Keratinocyte (primary cell): ENCODE data around the gene QRICH1. TPM values are rescaled to one million over a fixed set of nuclear protein-coding genes. Genes with fewer than 3 reads are reported as not detected.

Source experiments
- DNase-seq: peaks from one replicate; pipeline ENCODE4 v3.0.0-alpha.2; 2011; ENCODE audit warnings: low read depth, missing footprints, low spot score
- FAIRE-seq: peaks from 2 replicates; lab custom pipeline; 2011; peaks lifted over from hg19 to GRCh38; lab: Jason Lieb, UNC
- H2AFZ ChIP-seq: 2 replicates; pipeline ENCODE4 v1.6.0; 2012; ENCODE audit warnings: low read length, control low read depth, inconsistent platforms; ENCODE audit not compliant: control insufficient read depth
- H3K27ac ChIP-seq: 2 replicates; pipeline ENCODE4 v1.5.1; 2011; ENCODE audit warnings: low read length; ENCODE audit not compliant: control insufficient read depth, insufficient read depth
- H3K27me3 ChIP-seq: 3 replicates; pipeline ENCODE4 v1.6.0; 2011; ENCODE audit warnings: low read length; ENCODE audit not compliant: control insufficient read depth, insufficient read depth; ENCODE audit errors: extremely low read depth
- H3K36me3 ChIP-seq, 2 experiments: 2 replicates in 1 of 2; 3 replicates in 1 of 2; pipeline ENCODE4 v1.5.1; 2011; ENCODE audit warnings: low read length in 2 of 2, mild to moderate bottlenecking in 1 of 2; ENCODE audit not compliant: control insufficient read depth in 2 of 2, insufficient read depth in 2 of 2; ENCODE audit errors: extremely low read depth in 1 of 2
- H3K4me1 ChIP-seq: 3 replicates; pipeline ENCODE4 v1.5.1; 2011; ENCODE audit warnings: low read length; ENCODE audit not compliant: control insufficient read depth, insufficient read depth; ENCODE audit errors: extremely low read depth
- H3K4me2 ChIP-seq: 3 replicates; pipeline ENCODE4 v1.6.0; 2011; ENCODE audit warnings: low read depth, low read length; ENCODE audit not compliant: control insufficient read depth, insufficient read depth; ENCODE audit errors: extremely low read depth
- H3K4me3 ChIP-seq, 3 experiments: fragments of 200-600 bp in 1 of 3; sonication (generic) in 1 of 3; 2 replicates in 2 of 3; 3 replicates in 1 of 3; pipeline ENCODE4 v1.5.1; 2011 to 2016; ENCODE audit warnings: low read length in 3 of 3, mild to moderate bottlenecking in 3 of 3, control low read depth in 2 of 3, inconsistent platforms in 1 of 3, low read depth in 1 of 3, mixed read lengths in 1 of 3, mixed run types in 1 of 3, moderate library complexity in 1 of 3; ENCODE audit not compliant: control insufficient read depth in 2 of 3, insufficient read depth in 2 of 3; ENCODE audit errors: extremely low read depth in 1 of 3
- H3K79me2 ChIP-seq: 2 replicates; pipeline ENCODE4 v1.6.0; 2012; ENCODE audit warnings: low read length; ENCODE audit not compliant: control insufficient read depth, insufficient read depth
- H3K9ac ChIP-seq: 3 replicates; pipeline ENCODE4 v1.6.0; 2011; ENCODE audit warnings: low read length; ENCODE audit not compliant: control insufficient read depth, insufficient read depth; ENCODE audit errors: extremely low read depth
- H3K9me1 ChIP-seq: 3 replicates; pipeline ENCODE4 v1.6.0; 2011; ENCODE audit warnings: low read length; ENCODE audit not compliant: control insufficient read depth, insufficient read depth; ENCODE audit errors: extremely low read depth
- H3K9me3 ChIP-seq: 2 replicates; pipeline ENCODE4 v1.5.1; 2012; ENCODE audit warnings: low read depth, low read length; ENCODE audit not compliant: control insufficient read depth
- H4K20me1 ChIP-seq: 3 replicates; pipeline ENCODE4 v1.6.0; 2011; ENCODE audit warnings: low read length; ENCODE audit not compliant: control insufficient read depth, insufficient read depth; ENCODE audit errors: extremely low read depth
- EZH2 ChIP-seq: IDR thresholded peaks from one replicate; pipeline ENCODE4 v1.6.1; 2012; ENCODE audit warnings: inconsistent platforms, mild to moderate bottlenecking, low read length, moderate library complexity
- dilution Hi-C: fragments of 300-500 bp; cut with MboI; formaldehyde crosslinking; loops from one replicate; pipeline ENCODE4 v1.7.0; 2020; ENCODE audit warnings: low sequenced_read_pairs; ENCODE audit not compliant: extremely low pct_ligation_motif_present
- polyA plus RNA-seq, 5 experiments: library from polyadenylated mRNA; depleted of rRNA in 3 of 5; stranded (reverse) in 3 of 5; stranded (forward) in 1 of 5; unstranded in 1 of 5; fragments of >200 nt; gene quantifications; 1 replicate in 1 of 5; 2 replicates in 3 of 5; 3 replicates in 1 of 5; pipeline versions ENCODE4 v1.2.1 to v1.2.3, GENCODE V29; 2011 to 2012; ENCODE audit warnings: missing spikeins in 2 of 5, low read depth in 1 of 5, low replicate concordance in 1 of 5
- TF ChIP-seq, protein P1 (sequence below), 3 experiments: IDR thresholded peaks in 1 of 3; conservative IDR thresholded peaks in 1 of 3; optimal IDR thresholded peaks in 1 of 3; 2 replicates in 2 of 3; 3 replicates in 1 of 3; pipeline versions ENCODE3 to v1.5.1; 2011; ENCODE audit warnings: low read length in 3 of 3, mild to moderate bottlenecking in 3 of 3, moderate library complexity in 2 of 3, control low read depth in 1 of 3, inconsistent platforms in 1 of 3; ENCODE audit not compliant: insufficient read depth in 2 of 3; ENCODE audit errors: extremely low read depth in 1 of 3

Gene QRICH1
- polyA plus RNA-seq, 1 donor (not counting 4 experiments of a cell fraction or from before 2014, with no cell fraction given) = 60.4 TPM

DNA sequence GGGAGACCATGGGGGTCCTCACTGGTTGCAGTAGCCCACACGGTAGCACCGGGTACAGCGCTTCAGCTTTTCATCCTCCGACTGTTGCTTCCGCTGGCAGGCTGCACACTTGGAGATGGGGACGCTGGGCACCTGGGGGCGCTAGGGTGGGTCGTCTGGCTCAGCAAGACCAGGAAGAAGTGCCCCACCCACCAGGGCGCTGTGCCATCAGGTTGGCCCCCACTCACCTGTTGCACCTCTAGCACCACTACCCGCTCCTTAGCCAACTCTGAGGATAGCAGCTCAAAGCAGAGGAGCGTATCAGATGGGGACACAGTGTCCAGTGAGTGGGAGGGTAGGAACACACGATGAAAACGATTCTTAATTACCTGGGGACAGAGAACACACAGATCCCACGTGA lies 18.4 kb upstream of the QRICH1 start:
- no peak for DNase-seq
- Histone ChIP-seq H3K36me3 (peaks cover 56 to 77% of the 10 kb centered on the region in 2 experiments), H2AFZ (no peak overlapping the region), H3K27ac (no peak overlapping the region), H3K4me2 (no peak overlapping the region), H4K20me1 (no peaks in the 10 kb centered on the region), H3K9me1 (no peaks in the 10 kb centered on the region), H3K27me3 (no peaks in the 10 kb centered on the region), H3K79me2 (no peaks in the 10 kb centered on the region), H3K9me3 (no peaks in the 10 kb centered on the region), H3K4me3 (no peak overlapping the region), H3K4me1 (no peaks in the 10 kb centered on the region), H3K9ac (no peak overlapping the region)
- FAIRE-seq = no peak
- dilution Hi-C loops = no loop called here
- TF ChIP-seq, protein P1, sequence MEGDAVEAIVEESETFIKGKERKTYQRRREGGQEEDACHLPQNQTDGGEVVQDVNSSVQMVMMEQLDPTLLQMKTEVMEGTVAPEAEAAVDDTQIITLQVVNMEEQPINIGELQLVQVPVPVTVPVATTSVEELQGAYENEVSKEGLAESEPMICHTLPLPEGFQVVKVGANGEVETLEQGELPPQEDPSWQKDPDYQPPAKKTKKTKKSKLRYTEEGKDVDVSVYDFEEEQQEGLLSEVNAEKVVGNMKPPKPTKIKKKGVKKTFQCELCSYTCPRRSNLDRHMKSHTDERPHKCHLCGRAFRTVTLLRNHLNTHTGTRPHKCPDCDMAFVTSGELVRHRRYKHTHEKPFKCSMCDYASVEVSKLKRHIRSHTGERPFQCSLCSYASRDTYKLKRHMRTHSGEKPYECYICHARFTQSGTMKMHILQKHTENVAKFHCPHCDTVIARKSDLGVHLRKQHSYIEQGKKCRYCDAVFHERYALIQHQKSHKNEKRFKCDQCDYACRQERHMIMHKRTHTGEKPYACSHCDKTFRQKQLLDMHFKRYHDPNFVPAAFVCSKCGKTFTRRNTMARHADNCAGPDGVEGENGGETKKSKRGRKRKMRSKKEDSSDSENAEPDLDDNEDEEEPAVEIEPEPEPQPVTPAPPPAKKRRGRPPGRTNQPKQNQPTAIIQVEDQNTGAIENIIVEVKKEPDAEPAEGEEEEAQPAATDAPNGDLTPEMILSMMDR (optimal IDR thresholded peaks at IDR 0.05 in 1 of 3, IDR thresholded peaks at IDR 0.05 in 1 of 3, conservative IDR thresholded peaks at IDR 0.05 in 1 of 3; ENCODE audit: extremely low read depth in 1 of 3, insufficient read depth in 2 of 3, low read length in 3 of 3) = no peak
- TF ChIP-seq EZH2 = no peak

DNA sequence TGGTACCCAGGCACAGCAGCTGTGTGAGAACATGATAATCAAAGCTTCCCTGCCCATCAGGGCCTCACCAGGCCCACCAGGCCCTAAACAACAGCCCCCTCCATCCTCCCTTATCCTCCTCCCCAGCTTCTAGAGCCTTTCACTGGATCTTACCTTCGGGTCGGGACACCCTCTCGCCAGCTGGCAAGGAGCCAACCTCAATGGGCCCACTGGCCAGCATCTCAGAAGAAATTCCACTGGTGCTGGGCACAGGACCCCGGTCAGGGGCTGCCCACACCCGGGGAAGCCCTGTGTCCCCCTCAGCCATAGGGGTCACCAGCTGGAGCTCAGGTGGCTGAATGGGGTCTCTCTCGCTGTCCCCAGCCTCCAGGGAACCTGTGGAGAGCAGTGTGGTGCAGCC lies 17.5 kb upstream of the QRICH1 start:
- H3K27me3 ChIP-seq = no peaks in the 10 kb centered on the region
- no peaks in the 10 kb centered on the region for H3K4me1 ChIP-seq
- no peak overlapping the region for H2AFZ ChIP-seq
- no peak overlapping the region for H3K4me2 ChIP-seq
- H3K4me3 ChIP-seq = no peak overlapping the region
- H3K9me1 ChIP-seq = no peaks in the 10 kb centered on the region
- FAIRE-seq (no peak), DNase-seq (no peak)
- no peaks in the 10 kb centered on the region for H4K20me1 ChIP-seq
- dilution Hi-C loops = no loop called here
- H3K9ac ChIP-seq = no peak overlapping the region
- no peaks in the 10 kb centered on the region for H3K9me3 ChIP-seq
- peaks cover 51 to 69% of the 10 kb centered on the region in 2 experiments for H3K36me3 ChIP-seq
- TF ChIP-seq EZH2 = no peak
- TF ChIP-seq, protein P1 (optimal IDR thresholded peaks at IDR 0.05 in 1 of 3, IDR thresholded peaks at IDR 0.05 in 1 of 3, conservative IDR thresholded peaks at IDR 0.05 in 1 of 3; ENCODE audit: extremely low read depth in 1 of 3, insufficient read depth in 2 of 3, low read length in 3 of 3) = no peak
- no peak overlapping the region for H3K27ac ChIP-seq
- H3K79me2 ChIP-seq = no peaks in the 10 kb centered on the region
